ELR (cell line): ENCODE measurements around the gene PCSK5.
"Not testable (repeated sequence)": the region's sequence is repeated elsewhere in the genome, so short reads cannot be mapped to it uniquely, and the experiment has no call there.

ENCODE experiments used
- DNase-seq: peaks from one replicate; pipeline ENCODE4 v3.0.0-alpha.2; 2015; ENCODE audit warnings: low read depth

Gene PCSK5

GRCh38 chr9:76255781-76256455 lies 365.4 kb downstream of the PCSK5 start:
- no peak for DNase-seq

GRCh38 chr9:76257311-76257710 lies 366.8 kb downstream of the PCSK5 start:
- DNase-seq: no peak

- DNase-seq: no peak
Measured at GRCh38 chr9:76266649-76267283, 376.3 kb downstream of the PCSK5 start.

GRCh38 chr9:76267284-76267652 lies 376.8 kb downstream of the PCSK5 start:
- no peak for DNase-seq

GRCh38 chr9:76269789-76270188 lies 379.3 kb downstream of the PCSK5 start:
- peak; percentile 10 for DNase-seq

GRCh38 chr9:76271755-76272154 lies 381.3 kb downstream of the PCSK5 start:
- DNase-seq: no peak

GRCh38 chr9:76289042-76289441 lies 398.6 kb downstream of the PCSK5 start:
- DNase-seq: no peak

GRCh38 chr9:76289703-76290102 lies 399.2 kb downstream of the PCSK5 start:
- DNase-seq: no peak

GRCh38 chr9:76290555-76290954 lies 400.1 kb downstream of the PCSK5 start:
- no peak for DNase-seq

GRCh38 chr9:76292246-76292645 lies 401.8 kb downstream of the PCSK5 start:
- DNase-seq: no peak

- no peak for DNase-seq
Measured at GRCh38 chr9:76292658-76293057, 402.2 kb downstream of the PCSK5 start.

- no peak for DNase-seq
Measured at GRCh38 chr9:76294301-76294700, 403.8 kb downstream of the PCSK5 start.

- DNase-seq: no peak
Measured at GRCh38 chr9:76296561-76297310, 406.3 kb downstream of the PCSK5 start.

GRCh38 chr9:76297721-76298239 lies 407.3 kb downstream of the PCSK5 start:
- no peak for DNase-seq

- no peak for DNase-seq
Measured at GRCh38 chr9:76298521-76299144, 408.2 kb downstream of the PCSK5 start.

- DNase-seq: no peak
Measured at GRCh38 chr9:76302543-76302942, 412.1 kb downstream of the PCSK5 start.

- peak; percentile 67 for DNase-seq
Measured at GRCh38 chr9:76302947-76303550, 412.6 kb downstream of the PCSK5 start.

GRCh38 chr9:76307047-76307446 lies 416.6 kb downstream of the PCSK5 start:
- not testable (repeated sequence) for DNase-seq

- DNase-seq: no peak
Measured at GRCh38 chr9:76310577-76310976, 420.1 kb downstream of the PCSK5 start.

- no peak for DNase-seq
Measured at GRCh38 chr9:76310991-76311390, 420.5 kb downstream of the PCSK5 start.

GRCh38 chr9:76311537-76311936 lies 421.1 kb downstream of the PCSK5 start:
- no peak for DNase-seq

- no peak for DNase-seq
Measured at GRCh38 chr9:76313771-76314170, 423.3 kb downstream of the PCSK5 start.
